ENCODE measurements around the gene LMX1A.

DNA sequence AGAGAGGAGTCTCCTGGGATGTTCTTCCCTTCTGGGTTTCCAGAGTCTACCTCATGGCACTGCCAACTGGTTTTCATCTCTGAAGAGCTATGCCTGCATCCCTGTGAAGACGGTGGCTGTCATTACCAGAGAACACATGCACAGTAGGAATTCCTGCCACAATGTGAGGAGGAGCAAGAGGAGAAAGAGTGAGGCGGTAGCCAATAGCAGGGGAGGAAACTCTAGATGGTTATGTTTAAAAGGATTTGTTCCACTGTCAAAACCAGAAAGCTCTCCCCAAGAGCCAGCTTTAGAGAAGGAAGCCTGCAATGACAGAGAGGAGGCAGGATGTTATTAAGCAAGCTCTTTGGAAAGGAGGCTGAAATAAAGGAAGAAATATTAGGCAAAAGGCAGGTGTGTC lies 12.3 kb downstream of the LMX1A start:
- TF ChIP-seq, protein P1, sequence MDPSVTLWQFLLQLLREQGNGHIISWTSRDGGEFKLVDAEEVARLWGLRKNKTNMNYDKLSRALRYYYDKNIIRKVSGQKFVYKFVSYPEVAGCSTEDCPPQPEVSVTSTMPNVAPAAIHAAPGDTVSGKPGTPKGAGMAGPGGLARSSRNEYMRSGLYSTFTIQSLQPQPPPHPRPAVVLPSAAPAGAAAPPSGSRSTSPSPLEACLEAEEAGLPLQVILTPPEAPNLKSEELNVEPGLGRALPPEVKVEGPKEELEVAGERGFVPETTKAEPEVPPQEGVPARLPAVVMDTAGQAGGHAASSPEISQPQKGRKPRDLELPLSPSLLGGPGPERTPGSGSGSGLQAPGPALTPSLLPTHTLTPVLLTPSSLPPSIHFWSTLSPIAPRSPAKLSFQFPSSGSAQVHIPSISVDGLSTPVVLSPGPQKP (IDR thresholded peaks at IDR 0.05; ENCODE audit: low read depth, low read length): no peak
- no peak for TF ChIP-seq EP300 (IDR thresholded peaks at IDR 0.05)
- TF ChIP-seq, protein P2, sequence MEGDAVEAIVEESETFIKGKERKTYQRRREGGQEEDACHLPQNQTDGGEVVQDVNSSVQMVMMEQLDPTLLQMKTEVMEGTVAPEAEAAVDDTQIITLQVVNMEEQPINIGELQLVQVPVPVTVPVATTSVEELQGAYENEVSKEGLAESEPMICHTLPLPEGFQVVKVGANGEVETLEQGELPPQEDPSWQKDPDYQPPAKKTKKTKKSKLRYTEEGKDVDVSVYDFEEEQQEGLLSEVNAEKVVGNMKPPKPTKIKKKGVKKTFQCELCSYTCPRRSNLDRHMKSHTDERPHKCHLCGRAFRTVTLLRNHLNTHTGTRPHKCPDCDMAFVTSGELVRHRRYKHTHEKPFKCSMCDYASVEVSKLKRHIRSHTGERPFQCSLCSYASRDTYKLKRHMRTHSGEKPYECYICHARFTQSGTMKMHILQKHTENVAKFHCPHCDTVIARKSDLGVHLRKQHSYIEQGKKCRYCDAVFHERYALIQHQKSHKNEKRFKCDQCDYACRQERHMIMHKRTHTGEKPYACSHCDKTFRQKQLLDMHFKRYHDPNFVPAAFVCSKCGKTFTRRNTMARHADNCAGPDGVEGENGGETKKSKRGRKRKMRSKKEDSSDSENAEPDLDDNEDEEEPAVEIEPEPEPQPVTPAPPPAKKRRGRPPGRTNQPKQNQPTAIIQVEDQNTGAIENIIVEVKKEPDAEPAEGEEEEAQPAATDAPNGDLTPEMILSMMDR (IDR thresholded peaks at IDR 0.05): no peak
- TF ChIP-seq, protein P3, sequence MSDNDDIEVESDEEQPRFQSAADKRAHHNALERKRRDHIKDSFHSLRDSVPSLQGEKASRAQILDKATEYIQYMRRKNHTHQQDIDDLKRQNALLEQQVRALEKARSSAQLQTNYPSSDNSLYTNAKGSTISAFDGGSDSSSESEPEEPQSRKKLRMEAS (IDR thresholded peaks at IDR 0.05): no peak
- no peak for TF ChIP-seq ESRRA (IDR thresholded peaks at IDR 0.05; ENCODE audit: borderline replicate concordance, low read length)
- TF ChIP-seq FOSL2 (IDR thresholded peaks at IDR 0.05): no peak
- TF ChIP-seq FOSL2 (CRISPR knock-in tag; IDR thresholded peaks at IDR 0.05): no peak
- TF ChIP-seq, protein P4, sequence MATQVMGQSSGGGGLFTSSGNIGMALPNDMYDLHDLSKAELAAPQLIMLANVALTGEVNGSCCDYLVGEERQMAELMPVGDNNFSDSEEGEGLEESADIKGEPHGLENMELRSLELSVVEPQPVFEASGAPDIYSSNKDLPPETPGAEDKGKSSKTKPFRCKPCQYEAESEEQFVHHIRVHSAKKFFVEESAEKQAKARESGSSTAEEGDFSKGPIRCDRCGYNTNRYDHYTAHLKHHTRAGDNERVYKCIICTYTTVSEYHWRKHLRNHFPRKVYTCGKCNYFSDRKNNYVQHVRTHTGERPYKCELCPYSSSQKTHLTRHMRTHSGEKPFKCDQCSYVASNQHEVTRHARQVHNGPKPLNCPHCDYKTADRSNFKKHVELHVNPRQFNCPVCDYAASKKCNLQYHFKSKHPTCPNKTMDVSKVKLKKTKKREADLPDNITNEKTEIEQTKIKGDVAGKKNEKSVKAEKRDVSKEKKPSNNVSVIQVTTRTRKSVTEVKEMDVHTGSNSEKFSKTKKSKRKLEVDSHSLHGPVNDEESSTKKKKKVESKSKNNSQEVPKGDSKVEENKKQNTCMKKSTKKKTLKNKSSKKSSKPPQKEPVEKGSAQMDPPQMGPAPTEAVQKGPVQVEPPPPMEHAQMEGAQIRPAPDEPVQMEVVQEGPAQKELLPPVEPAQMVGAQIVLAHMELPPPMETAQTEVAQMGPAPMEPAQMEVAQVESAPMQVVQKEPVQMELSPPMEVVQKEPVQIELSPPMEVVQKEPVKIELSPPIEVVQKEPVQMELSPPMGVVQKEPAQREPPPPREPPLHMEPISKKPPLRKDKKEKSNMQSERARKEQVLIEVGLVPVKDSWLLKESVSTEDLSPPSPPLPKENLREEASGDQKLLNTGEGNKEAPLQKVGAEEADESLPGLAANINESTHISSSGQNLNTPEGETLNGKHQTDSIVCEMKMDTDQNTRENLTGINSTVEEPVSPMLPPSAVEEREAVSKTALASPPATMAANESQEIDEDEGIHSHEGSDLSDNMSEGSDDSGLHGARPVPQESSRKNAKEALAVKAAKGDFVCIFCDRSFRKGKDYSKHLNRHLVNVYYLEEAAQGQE (IDR thresholded peaks at IDR 0.05): no peak
- no peak for TF ChIP-seq POLR2A (IDR thresholded peaks at IDR 0.05; ENCODE audit: low read length)
- TF ChIP-seq CEBPB (IDR thresholded peaks at IDR 0.05): no peak
- TF ChIP-seq RNF2 (IDR thresholded peaks at IDR 0.05; ENCODE audit: borderline replicate concordance, low read depth): no peak
- TF ChIP-seq CHD4 (IDR thresholded peaks at IDR 0.05; ENCODE audit: borderline replicate concordance): no peak
- TF ChIP-seq, protein P5, sequence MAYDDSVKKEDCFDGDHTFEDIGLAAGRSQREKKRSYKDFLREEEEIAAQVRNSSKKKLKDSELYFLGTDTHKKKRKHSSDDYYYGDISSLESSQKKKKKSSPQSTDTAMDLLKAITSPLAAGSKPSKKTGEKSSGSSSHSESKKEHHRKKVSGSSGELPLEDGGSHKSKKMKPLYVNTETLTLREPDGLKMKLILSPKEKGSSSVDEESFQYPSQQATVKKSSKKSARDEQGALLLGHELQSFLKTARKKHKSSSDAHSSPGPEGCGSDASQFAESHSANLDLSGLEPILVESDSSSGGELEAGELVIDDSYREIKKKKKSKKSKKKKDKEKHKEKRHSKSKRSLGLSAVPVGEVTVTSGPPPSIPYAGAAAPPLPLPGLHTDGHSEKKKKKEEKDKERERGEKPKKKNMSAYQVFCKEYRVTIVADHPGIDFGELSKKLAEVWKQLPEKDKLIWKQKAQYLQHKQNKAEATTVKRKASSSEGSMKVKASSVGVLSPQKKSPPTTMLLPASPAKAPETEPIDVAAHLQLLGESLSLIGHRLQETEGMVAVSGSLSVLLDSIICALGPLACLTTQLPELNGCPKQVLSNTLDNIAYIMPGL (CRISPR knock-in tag; IDR thresholded peaks at IDR 0.05; ENCODE audit: borderline replicate concordance): no peak
- TF ChIP-seq TP53 (CRISPR knock-in tag; IDR thresholded peaks at IDR 0.05): no peak
- no peak for TF ChIP-seq ZFP36 (IDR thresholded peaks at IDR 0.05; ENCODE audit: borderline replicate concordance, partially characterized antibody)

Data from A549 (cell line).